CD4-positive, alpha-beta T cell (primary cell): ENCODE results near the gene TMEM170A. TPM values are rescaled to one million over a fixed set of nuclear protein-coding genes. Genes with fewer than 3 reads are reported as not detected.
A peak's percentile ranks its signal among the peaks of the same experiment; 100 is the strongest.

Source experiments
- ATAC-seq: fragments of 200-7000 bp; cut with Tn5 transposase; one replicate; pipeline ENCODE4 v1.10.0; 2022; ENCODE audit warnings: mild to moderate bottlenecking; ENCODE audit not compliant: poor library complexity
- CTCF ChIA-PET: fragments of 350-600 bp; sonication (Branson Sonifier 250); formaldehyde crosslinking; loops from one replicate; lab custom pipeline; 2021; ENCODE audit warnings: antibody characterized with exemption, inconsistent platforms; lab: Charles Lee
- POLR2A ChIA-PET: fragments of 350-600 bp; sonication (Branson Sonifier 250); formaldehyde crosslinking; loops from one replicate; lab custom pipeline; 2021; ENCODE audit warnings: antibody characterized with exemption, inconsistent platforms; lab: Charles Lee
- DNase-seq, 14 experiments: peaks; one replicate each; pipeline ENCODE4 v3.0.0-alpha.2; 2013 to 2020; ENCODE audit warnings: mixed read lengths in 2 of 14
- H3K27ac ChIP-seq, 2 donors: one replicate each; pipeline versions ENCODE4 v1.5.1 to v1.7.0; 2013; ENCODE audit warnings: low read length in 2 of 2, low read depth in 1 of 2, mild to moderate bottlenecking in 1 of 2
- H3K27me3 ChIP-seq, 2 experiments: 1 replicate in 1 of 2; 2 replicates in 1 of 2; pipeline versions ENCODE4 v1.6.1 to v1.7.0; 2013; ENCODE audit warnings: low read length in 2 of 2, control low read depth in 1 of 2, mild to moderate bottlenecking in 1 of 2, moderate library complexity in 1 of 2; ENCODE audit not compliant: insufficient read depth in 2 of 2, control insufficient read depth in 1 of 2
- H3K36me3 ChIP-seq: one replicate; pipeline ENCODE4 v1.6.1; 2013; ENCODE audit warnings: low read length, control low read depth; ENCODE audit not compliant: insufficient read depth
- H3K4me1 ChIP-seq: one replicate; pipeline ENCODE4 v1.6.1; 2013; ENCODE audit warnings: low read length, control low read depth; ENCODE audit not compliant: insufficient read depth
- H3K4me3 ChIP-seq: one replicate; pipeline ENCODE4 v1.5.1; 2013; ENCODE audit warnings: mild to moderate bottlenecking, low read length, moderate library complexity
- H3K9me3 ChIP-seq, 2 experiments: 1 replicate in 1 of 2; 2 replicates in 1 of 2; pipeline versions ENCODE4 v1.6.1 to v1.7.0; 2013; ENCODE audit warnings: low read length in 2 of 2, mild to moderate bottlenecking in 2 of 2, control low read depth in 1 of 2, moderate library complexity in 1 of 2; ENCODE audit not compliant: control insufficient read depth in 1 of 2, insufficient read depth in 1 of 2
- H3K27ac Mint-ChIP-seq: one replicate; pipeline ENCODE4 v1.8.0; 2020; ENCODE audit warnings: mixed read lengths
- H3K27me3 Mint-ChIP-seq: one replicate; pipeline ENCODE4 v1.8.0; 2021; ENCODE audit warnings: mixed read lengths
- H3K36me3 Mint-ChIP-seq: one replicate; pipeline ENCODE4 v1.8.0; 2021; ENCODE audit warnings: low read depth, mixed read lengths
- H3K4me1 Mint-ChIP-seq: one replicate; pipeline ENCODE4 v1.8.0; 2021; ENCODE audit warnings: low read depth, mixed read lengths
- H3K4me3 Mint-ChIP-seq: one replicate; pipeline ENCODE4 v1.8.0; 2020; ENCODE audit warnings: mild to moderate bottlenecking, mixed read lengths
- H3K9me3 Mint-ChIP-seq: one replicate; pipeline ENCODE4 v1.8.0; 2020; ENCODE audit warnings: mixed read lengths
- CTCF ChIP-seq: fragments of 200-600 bp; IDR thresholded peaks from one replicate; pipeline ENCODE4 v1.8.0; 2022; ENCODE audit warnings: antibody characterized with exemption, mild to moderate bottlenecking
- intact Hi-C, 2 experiments: fragments of 100-400 bp; cut with DNase I in 1 of 2; cut with micrococcal nuclease in 1 of 2; formaldehyde crosslinking; loops; one replicate each; pipeline versions ENCODE4 v1.15.1 to v1.9.0; 2023 to 2025; cut with DNase I, micrococcal nuclease
- polyA plus RNA-seq, 2 donors: library from polyadenylated mRNA; unstranded; fragments of 120-200 nt; gene quantifications; one replicate each; pipeline ENCODE4 v1.2.1, GENCODE V29; 2013
- total RNA-seq, 174 experiments: library from RNA in 2 of 174; stranded (reverse) in 2 of 174; gene quantifications; one replicate each; pipeline ENCODE4 v1.2.3 and lab custom pipeline; 2021 to 2026

The TMEM170A gene
- 10 to 100 TPM; 34.3 to 37.8 TPM for total RNA-seq
- 31.5 TPM for polyA plus RNA-seq (2013, experiment 1 of 2)
- polyA plus RNA-seq (2013, experiment 2 of 2), result 31.6 TPM
- 32.1 to 131 (median 84.0) reads per million in 172 experiments for total RNA-seq (lab: John Stamatoyannopoulos, UW)

- H3K9me3 ChIP-seq, result no peaks in the 10 kb centered on the region
- H3K4me1 Mint-ChIP-seq, result peaks cover 47% of the 10 kb centered on the region
- peak; percentile 86 for ATAC-seq
- H3K27me3 ChIP-seq, result no peaks in the 10 kb centered on the region
- H3K36me3 ChIP-seq, result no peaks in the 10 kb centered on the region
- H3K4me3 Mint-ChIP-seq, result peak within 1 kb of the TSS; percentile 96
- peak; percentile 97 to 100 (median 99) for DNase-seq
- TF ChIP-seq CTCF, result peak; percentile 100
- H3K27ac ChIP-seq, result peak within 1 kb of the TSS; percentile 88 to 99
- peak within 1 kb of the TSS; percentile 87 for H3K4me3 ChIP-seq
- peak within 1 kb of the TSS; percentile 95 for H3K27ac Mint-ChIP-seq
- H3K4me1 ChIP-seq, result peaks cover 40% of the 10 kb centered on the region
- POLR2A ChIA-PET, result interaction anchor here (0.7 to 2.8 kb wide), 11 partner anchors 20 to 184 kb away, joined by 3 to 61 read pairs (median 4); partner anchors contain the start of genes ADAT1, CFDP1, CHST6 and GABARAPL2
- intact Hi-C loops, result loop anchor here (1.0 to 10.0 kb wide), 12 partner anchors 30 to 1730 kb away; partner anchors contain the start of genes ADAT1 (in 2 of the 2), GABARAPL2 (in 2 of the 2), CFDP1 (in 1 of the 2) and KARS1 (in 1 of the 2)
- H3K9me3 Mint-ChIP-seq, result no peaks in the 10 kb centered on the region
- H3K27me3 Mint-ChIP-seq, result no peaks in the 10 kb centered on the region
- CTCF ChIA-PET, result interaction anchor here (0.7 to 3.6 kb wide), 15 partner anchors 8 to 265 kb away, joined by 3 to 30 read pairs (median 5); partner anchors contain the start of genes ADAT1 and CFDP1
- peaks cover 23% of the 10 kb centered on the region for H3K36me3 Mint-ChIP-seq
Observed at GRCh38 chr16:75464122-75464918, at the start of gene TMEM170A. TSS of gene TMEM170A (minus strand) at chr16:75464689. CDS start at chr16:75464600, 89 bp downstream.

- ATAC-seq (no peak), DNase-seq (peak in 2 of 14 experiments; percentile 56 to 67)
- ChIA-PET POLR2A (no interaction called here), CTCF (no interaction called here)
- Histone ChIP-seq H3K36me3 (no peaks in the 10 kb centered on the region), H3K9me3 (no peaks in the 10 kb centered on the region), H3K27ac (no peak overlapping the region), H3K27me3 (peaks cover 0 to 6% of the 10 kb centered on the region in 2 experiments), H3K4me1 (no peaks in the 10 kb centered on the region), H3K4me3 (no peak overlapping the region)
- Mint-ChIP-seq H3K4me3 (no peak overlapping the region), H3K27ac (no peak overlapping the region), H3K4me1 (no peaks in the 10 kb centered on the region), H3K9me3 (no peaks in the 10 kb centered on the region), H3K36me3 (no peaks in the 10 kb centered on the region), H3K27me3 (peaks cover 6% of the 10 kb centered on the region)
- intact Hi-C loops, result no loop called here
- no peak for TF ChIP-seq CTCF
Observed at GRCh38 chr16:75506574-75506973, 42.1 kb upstream of the TMEM170A start.

GRCh38 chr16:75506107-75506506 is 41.6 kb upstream of the TMEM170A start:
- H3K9me3 ChIP-seq, result no peaks in the 10 kb centered on the region
- no peak overlapping the region for H3K4me3 Mint-ChIP-seq
- H3K4me1 Mint-ChIP-seq, result no peaks in the 10 kb centered on the region
- peaks cover 0 to 6% of the 10 kb centered on the region in 2 experiments for H3K27me3 ChIP-seq
- CTCF ChIA-PET, result no interaction called here
- intact Hi-C loops, result no loop called here
- H3K9me3 Mint-ChIP-seq, result no peaks in the 10 kb centered on the region
- ATAC-seq (no peak), DNase-seq (no peak)
- no peaks in the 10 kb centered on the region for H3K36me3 ChIP-seq
- H3K4me3 ChIP-seq, result no peak overlapping the region
- H3K4me1 ChIP-seq, result no peaks in the 10 kb centered on the region
- peaks cover 6% of the 10 kb centered on the region for H3K27me3 Mint-ChIP-seq
- POLR2A ChIA-PET, result no interaction called here
- no peak overlapping the region for H3K27ac ChIP-seq
- H3K27ac Mint-ChIP-seq, result no peak overlapping the region
- TF ChIP-seq CTCF, result no peak
- no peaks in the 10 kb centered on the region for H3K36me3 Mint-ChIP-seq
